ENCODE measurements around the gene HKDC1. TPM values are rescaled to one million over a fixed set of nuclear protein-coding genes. Genes with fewer than 3 reads are reported as not detected.

Gene HKDC1
- total RNA-seq, 2 donors from 2014 or later, result 14.7 to 19.0 TPM

DNA sequence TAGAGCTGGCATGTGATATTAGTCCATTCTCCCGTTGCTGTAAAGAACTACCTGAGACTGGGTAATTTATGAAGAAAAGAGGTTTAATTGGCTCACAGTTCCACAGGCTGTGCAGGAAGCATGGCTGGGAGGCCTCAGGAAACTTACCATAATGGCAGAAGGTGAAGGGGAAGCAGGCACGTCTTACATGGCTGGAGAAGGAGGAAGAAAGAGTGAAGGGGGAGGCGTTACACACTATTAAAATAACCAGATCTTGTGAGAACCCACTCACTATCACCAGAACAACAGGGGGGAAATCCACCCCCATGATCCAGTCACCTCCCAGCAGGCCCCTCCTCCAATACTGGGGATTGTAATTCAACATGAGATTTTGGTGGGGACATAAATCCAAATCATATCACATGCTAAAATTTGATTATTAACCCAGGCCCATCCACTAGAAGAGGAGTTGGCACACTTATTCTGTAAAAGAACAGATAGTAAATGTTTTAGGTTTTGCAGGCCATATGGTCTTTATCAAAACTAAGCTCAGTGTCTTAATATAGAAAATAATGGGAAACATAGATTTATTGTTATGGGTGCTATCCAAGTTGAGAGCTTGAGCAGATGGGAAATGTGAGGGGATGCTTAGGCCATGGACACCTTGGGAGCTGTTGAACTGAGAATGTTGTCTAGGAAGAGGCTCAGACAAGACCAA lies 39.6 kb downstream of the HKDC1 start:
- no peaks in the 10 kb centered on the region for H3K36me3 ChIP-seq
- TF ChIP-seq, protein P1, sequence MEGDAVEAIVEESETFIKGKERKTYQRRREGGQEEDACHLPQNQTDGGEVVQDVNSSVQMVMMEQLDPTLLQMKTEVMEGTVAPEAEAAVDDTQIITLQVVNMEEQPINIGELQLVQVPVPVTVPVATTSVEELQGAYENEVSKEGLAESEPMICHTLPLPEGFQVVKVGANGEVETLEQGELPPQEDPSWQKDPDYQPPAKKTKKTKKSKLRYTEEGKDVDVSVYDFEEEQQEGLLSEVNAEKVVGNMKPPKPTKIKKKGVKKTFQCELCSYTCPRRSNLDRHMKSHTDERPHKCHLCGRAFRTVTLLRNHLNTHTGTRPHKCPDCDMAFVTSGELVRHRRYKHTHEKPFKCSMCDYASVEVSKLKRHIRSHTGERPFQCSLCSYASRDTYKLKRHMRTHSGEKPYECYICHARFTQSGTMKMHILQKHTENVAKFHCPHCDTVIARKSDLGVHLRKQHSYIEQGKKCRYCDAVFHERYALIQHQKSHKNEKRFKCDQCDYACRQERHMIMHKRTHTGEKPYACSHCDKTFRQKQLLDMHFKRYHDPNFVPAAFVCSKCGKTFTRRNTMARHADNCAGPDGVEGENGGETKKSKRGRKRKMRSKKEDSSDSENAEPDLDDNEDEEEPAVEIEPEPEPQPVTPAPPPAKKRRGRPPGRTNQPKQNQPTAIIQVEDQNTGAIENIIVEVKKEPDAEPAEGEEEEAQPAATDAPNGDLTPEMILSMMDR (IDR thresholded peaks at IDR 0.05), result no peak
- H3K27me3 ChIP-seq, result no peaks in the 10 kb centered on the region
- H3K27ac ChIP-seq, result no peak overlapping the region
- H3K4me3 ChIP-seq, result no peak overlapping the region
- no peak for DNase-seq
- intact Hi-C loops (cut with DNase I), result no loop called here
- H3K9me3 ChIP-seq, result no peaks in the 10 kb centered on the region
- no peak overlapping the region for H3K9ac ChIP-seq (ENCODE audit: low read depth in 2 of 2, low read length in 2 of 2)
- no peaks in the 10 kb centered on the region for H3K4me1 ChIP-seq

DNA sequence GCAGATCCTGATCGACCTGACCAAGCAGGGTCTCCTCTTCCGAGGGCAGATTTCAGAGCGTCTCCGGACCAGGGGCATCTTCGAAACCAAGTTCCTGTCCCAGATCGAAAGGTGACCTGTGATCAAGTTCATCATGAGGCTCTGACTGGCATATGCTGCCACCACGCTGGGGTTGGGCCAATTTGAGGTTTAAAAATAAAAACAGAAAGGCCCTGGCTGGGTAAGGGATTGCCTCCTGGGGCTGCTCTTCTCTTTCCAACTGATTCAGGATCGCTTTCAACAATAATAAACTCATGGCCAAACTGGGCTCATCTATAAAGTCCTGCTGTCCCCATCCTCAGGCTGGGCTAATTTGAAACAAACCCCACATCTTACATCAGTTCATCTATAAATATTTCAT lies 41.1 kb downstream of the HKDC1 start:
- no peak overlapping the region for H3K9ac ChIP-seq (ENCODE audit: low read depth in 2 of 2, low read length in 2 of 2)
- H3K27me3 ChIP-seq, result no peaks in the 10 kb centered on the region
- H3K27ac ChIP-seq, result no peak overlapping the region
- H3K36me3 ChIP-seq, result no peaks in the 10 kb centered on the region
- TF ChIP-seq, protein P1 (IDR thresholded peaks at IDR 0.05), result no peak
- H3K9me3 ChIP-seq, result no peaks in the 10 kb centered on the region
- intact Hi-C loops (cut with DNase I), result no loop called here
- H3K4me1 ChIP-seq, result no peaks in the 10 kb centered on the region
- no peak for DNase-seq
- H3K4me3 ChIP-seq, result no peak overlapping the region

DNA sequence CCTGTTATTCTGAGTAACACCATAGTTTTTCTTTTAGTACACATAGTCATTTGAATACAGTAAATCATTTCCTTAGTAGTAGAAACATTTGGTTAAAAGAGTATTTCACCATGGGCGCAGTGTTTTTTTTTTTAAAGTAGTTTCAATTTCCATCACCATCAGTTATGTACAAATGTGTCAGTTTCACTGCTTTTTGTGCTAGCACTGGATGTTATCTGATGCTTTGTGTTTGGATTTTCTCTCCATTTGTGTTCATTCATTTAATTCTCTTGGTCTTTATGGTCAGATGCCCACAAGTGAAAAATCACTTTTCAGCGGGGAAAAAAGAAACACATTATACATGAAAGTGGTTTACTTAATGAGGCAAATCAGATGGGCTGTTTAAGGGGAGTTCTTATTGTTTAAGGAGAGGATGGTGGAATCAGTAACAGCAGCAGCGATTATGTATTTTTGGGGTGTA lies 42.2 kb downstream of the HKDC1 start:
- no peaks in the 10 kb centered on the region for H3K4me1 ChIP-seq
- no peaks in the 10 kb centered on the region for H3K9me3 ChIP-seq
- H3K27me3 ChIP-seq, result no peaks in the 10 kb centered on the region
- no peak for DNase-seq
- intact Hi-C loops (cut with DNase I), result no loop called here
- H3K9ac ChIP-seq (ENCODE audit: low read depth in 2 of 2, low read length in 2 of 2), result no peak overlapping the region
- H3K36me3 ChIP-seq, result no peaks in the 10 kb centered on the region
- TF ChIP-seq, protein P1 (IDR thresholded peaks at IDR 0.05), result no peak
- no peak overlapping the region for H3K27ac ChIP-seq
- no peak overlapping the region for H3K4me3 ChIP-seq

DNA sequence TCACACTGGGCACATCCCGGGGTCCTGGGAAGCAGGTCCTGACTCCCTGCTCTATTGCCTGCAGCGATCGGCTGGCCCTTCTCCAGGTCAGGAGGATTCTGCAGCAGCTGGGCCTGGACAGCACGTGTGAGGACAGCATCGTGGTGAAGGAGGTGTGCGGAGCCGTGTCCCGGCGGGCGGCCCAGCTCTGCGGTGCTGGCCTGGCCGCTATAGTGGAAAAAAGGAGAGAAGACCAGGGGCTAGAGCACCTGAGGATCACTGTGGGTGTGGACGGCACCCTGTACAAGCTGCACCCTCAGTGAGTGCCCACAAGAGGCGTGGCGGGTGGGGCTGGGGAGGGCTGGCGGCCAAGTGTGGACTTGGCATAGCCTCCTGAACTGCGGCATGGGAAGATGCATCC lies 45.4 kb downstream of the HKDC1 start:
- Histone ChIP-seq H3K4me3 (no peak overlapping the region), H3K36me3 (no peaks in the 10 kb centered on the region), H3K27me3 (no peaks in the 10 kb centered on the region), H3K9ac (ENCODE audit: low read depth in 2 of 2, low read length in 2 of 2) (peak overlapping the region in 1 of 2 donors; percentile 18), H3K27ac (no peak overlapping the region), H3K4me1 (no peaks in the 10 kb centered on the region), H3K9me3 (no peaks in the 10 kb centered on the region)
- intact Hi-C loops (cut with DNase I), result no loop called here
- TF ChIP-seq, protein P1 (IDR thresholded peaks at IDR 0.05), result no peak
- DNase-seq, result no peak

DNA sequence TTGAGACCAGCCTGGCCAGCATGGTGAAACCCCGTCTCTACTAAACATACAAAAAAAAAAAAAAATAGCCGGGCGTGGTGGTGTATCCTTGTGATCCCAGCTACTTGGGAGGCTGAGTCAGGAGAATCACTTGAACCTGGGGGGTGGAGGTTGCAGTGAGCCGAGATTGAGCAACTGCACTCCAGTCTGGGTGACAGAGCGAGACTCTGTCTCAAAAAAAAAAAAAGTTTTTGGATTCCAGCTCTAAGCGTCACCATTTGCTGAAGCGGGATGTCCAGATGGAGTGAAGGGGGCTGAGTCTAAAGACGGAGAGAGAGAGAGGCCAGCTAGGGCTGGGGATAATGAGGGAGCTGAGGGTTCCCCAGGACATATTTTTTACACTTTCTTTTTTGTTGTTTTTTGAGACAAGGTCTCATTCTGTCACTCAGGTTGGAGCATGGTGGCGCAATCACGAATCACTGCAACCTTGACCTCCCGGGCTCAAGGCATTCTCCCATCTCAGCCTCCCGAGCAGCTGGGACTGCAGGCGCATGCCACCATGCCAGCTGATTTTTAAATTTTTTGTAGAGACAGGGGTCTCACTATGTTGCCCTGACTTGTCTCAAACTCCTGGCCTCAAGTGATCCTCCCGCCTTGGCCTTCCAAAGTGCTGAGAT lies 48.8 kb downstream of the HKDC1 start:
- no peak overlapping the region for H3K27ac ChIP-seq
- H3K9me3 ChIP-seq, result no peaks in the 10 kb centered on the region
- H3K36me3 ChIP-seq, result no peaks in the 10 kb centered on the region
- DNase-seq, result no peak
- H3K27me3 ChIP-seq, result no peaks in the 10 kb centered on the region
- intact Hi-C loops (cut with DNase I), result no loop called here
- no peaks in the 10 kb centered on the region for H3K4me1 ChIP-seq
- no peak overlapping the region for H3K4me3 ChIP-seq
- H3K9ac ChIP-seq (ENCODE audit: low read depth in 2 of 2, low read length in 2 of 2), result no peak overlapping the region
- TF ChIP-seq, protein P1 (IDR thresholded peaks at IDR 0.05), result no peak
